B cell (primary cell): ENCODE results near the gene TNNI3K.

Experiments used
- EZH2 ChIP-seq: IDR thresholded peaks from 2 replicates; pipeline ENCODE4 v1.6.1; 2012; ENCODE audit warnings: borderline replicate concordance, low read depth, mild to moderate bottlenecking, moderate library complexity, low read length; ENCODE audit not compliant: insufficient read depth, poor library complexity, severe bottlenecking
- TF ChIP-seq, protein P1 (sequence below): fragments of 200-600 bp; IDR thresholded peaks from one replicate; pipeline ENCODE4 v1.8.0; 2022; ENCODE audit warnings: antibody characterized with exemption, mild to moderate bottlenecking

DNA sequence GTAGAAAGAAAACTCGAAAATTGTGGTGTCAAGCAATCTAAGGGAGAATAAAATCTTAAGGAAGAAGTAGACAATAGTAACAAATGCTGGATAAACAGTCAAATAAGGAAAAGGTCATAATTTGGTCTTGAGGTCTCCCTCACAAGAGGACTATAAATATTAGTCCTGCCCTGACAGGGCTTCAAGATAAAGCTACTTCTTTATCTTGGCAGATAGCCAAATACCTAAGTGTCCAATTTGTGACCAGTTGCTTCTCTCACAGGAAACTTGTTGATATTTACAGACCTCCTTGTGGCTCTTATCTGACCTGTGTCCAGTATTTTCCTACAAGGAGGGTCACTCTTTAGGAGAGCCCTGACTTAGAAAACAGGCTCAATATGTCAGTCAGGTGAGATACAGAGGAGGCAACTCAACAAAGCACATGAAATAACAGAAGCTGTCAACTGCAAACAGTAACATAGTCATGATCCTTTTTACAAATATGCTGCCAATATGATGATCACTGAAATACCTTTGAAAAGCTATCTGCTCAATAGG lies 88.8 kb downstream of the TNNI3K start:
- TF ChIP-seq, protein P1, sequence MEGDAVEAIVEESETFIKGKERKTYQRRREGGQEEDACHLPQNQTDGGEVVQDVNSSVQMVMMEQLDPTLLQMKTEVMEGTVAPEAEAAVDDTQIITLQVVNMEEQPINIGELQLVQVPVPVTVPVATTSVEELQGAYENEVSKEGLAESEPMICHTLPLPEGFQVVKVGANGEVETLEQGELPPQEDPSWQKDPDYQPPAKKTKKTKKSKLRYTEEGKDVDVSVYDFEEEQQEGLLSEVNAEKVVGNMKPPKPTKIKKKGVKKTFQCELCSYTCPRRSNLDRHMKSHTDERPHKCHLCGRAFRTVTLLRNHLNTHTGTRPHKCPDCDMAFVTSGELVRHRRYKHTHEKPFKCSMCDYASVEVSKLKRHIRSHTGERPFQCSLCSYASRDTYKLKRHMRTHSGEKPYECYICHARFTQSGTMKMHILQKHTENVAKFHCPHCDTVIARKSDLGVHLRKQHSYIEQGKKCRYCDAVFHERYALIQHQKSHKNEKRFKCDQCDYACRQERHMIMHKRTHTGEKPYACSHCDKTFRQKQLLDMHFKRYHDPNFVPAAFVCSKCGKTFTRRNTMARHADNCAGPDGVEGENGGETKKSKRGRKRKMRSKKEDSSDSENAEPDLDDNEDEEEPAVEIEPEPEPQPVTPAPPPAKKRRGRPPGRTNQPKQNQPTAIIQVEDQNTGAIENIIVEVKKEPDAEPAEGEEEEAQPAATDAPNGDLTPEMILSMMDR = no peak
- no peak for TF ChIP-seq EZH2
